Caco-2 (cell line): ENCODE results near the gene CFAP45. TPM values are rescaled to one million over a fixed set of nuclear protein-coding genes. Genes with fewer than 3 reads are reported as not detected.

Source experiments
- BruUV-seq: library from RNA; stranded (reverse); fragments of 400-500 nt; replicated peaks from 2 replicates; lab custom pipeline; 2021; lab: Mats Ljungman, UMichigan
- CTCF ChIA-PET: fragments of 300-600 bp; sonication (Branson Sonifier 250); formaldehyde crosslinking; loops from one replicate; lab custom pipeline; 2022; ENCODE audit warnings: antibody characterized with exemption; lab: Charles Lee
- POLR2A ChIA-PET: fragments of 300-600 bp; sonication (Branson Sonifier 250); formaldehyde crosslinking; loops from one replicate; lab custom pipeline; 2022; ENCODE audit warnings: antibody characterized with exemption; lab: Charles Lee
- DNase-seq, 2 experiments: peaks; one replicate each; pipeline versions ENCODE4 v3.0.0 to v3.0.0-alpha.2; 2020 to 2022
- H3K27me3 ChIP-seq: replicated peaks from 2 replicates; pipeline ENCODE4 v1.6.0; 2011; ENCODE audit warnings: low read length; ENCODE audit not compliant: control insufficient read depth, insufficient read depth
- H3K36me3 ChIP-seq: 2 replicates; pipeline ENCODE4 v1.5.1; 2011; ENCODE audit warnings: low read length; ENCODE audit not compliant: control insufficient read depth, insufficient read depth
- H3K4me1 ChIP-seq: fragments of 250-450 bp; sonication (Bioruptor Pico); 2 replicates; pipeline ENCODE4 v1.5.1; 2020; ENCODE audit warnings: mild to moderate bottlenecking
- H3K4me3 ChIP-seq: 2 replicates; pipeline ENCODE4 v1.5.1; 2011; ENCODE audit warnings: low read depth, mild to moderate bottlenecking, control low read depth, low read length
- H3K9me3 ChIP-seq: fragments of 250-450 bp; sonication (Bioruptor Pico); 2 replicates; pipeline ENCODE4 v1.5.1; 2020; ENCODE audit warnings: mild to moderate bottlenecking, moderate library complexity
- H3K27ac Mint-ChIP-seq: one replicate; pipeline ENCODE4 v1.8.0; 2022; ENCODE audit warnings: mixed read lengths; ENCODE audit not compliant: unreplicated experiment
- H3K27me3 Mint-ChIP-seq: one replicate; pipeline ENCODE4 v1.8.0; 2022; ENCODE audit warnings: mixed read lengths; ENCODE audit not compliant: insufficient read depth, unreplicated experiment
- H3K36me3 Mint-ChIP-seq: one replicate; pipeline ENCODE4 v1.8.0; 2022; ENCODE audit warnings: mild to moderate bottlenecking, mixed read lengths; ENCODE audit not compliant: insufficient read depth, unreplicated experiment
- H3K4me1 Mint-ChIP-seq: one replicate; pipeline ENCODE4 v1.8.0; 2022; ENCODE audit warnings: low read depth, mixed read lengths; ENCODE audit not compliant: unreplicated experiment
- H3K4me3 Mint-ChIP-seq: one replicate; pipeline ENCODE4 v1.8.0; 2022; ENCODE audit warnings: mild to moderate bottlenecking, moderate library complexity, mixed read lengths; ENCODE audit not compliant: unreplicated experiment
- H3K9me3 Mint-ChIP-seq: one replicate; pipeline ENCODE4 v1.8.0; 2022; ENCODE audit warnings: mixed read lengths; ENCODE audit not compliant: unreplicated experiment
- CTCF ChIP-seq, 2 experiments: fragments of 200-600 bp in 1 of 2; IDR thresholded peaks; 1 replicate in 1 of 2; 2 replicates in 1 of 2; pipeline versions ENCODE4 v1.5.1 to v1.8.0; 2011 to 2022; ENCODE audit warnings: antibody characterized with exemption in 1 of 2, control low read depth in 1 of 2, inconsistent platforms in 1 of 2, low read depth in 1 of 2, low read length in 1 of 2, mild to moderate bottlenecking in 1 of 2, moderate library complexity in 1 of 2; ENCODE audit not compliant: insufficient read depth in 1 of 2, severe bottlenecking in 1 of 2, unreplicated experiment in 1 of 2
- intact Hi-C: fragments of 100-400 bp; cut with micrococcal nuclease; formaldehyde crosslinking; loops from one replicate; pipeline ENCODE4 v1.10.0; 2022; ENCODE audit not compliant: unreplicated experiment
- total RNA-seq: library from RNA; stranded (reverse); gene quantifications from 2 replicates; pipeline ENCODE4 v1.2.3, GENCODE V29; 2022

The CFAP45 gene
- total RNA-seq, 1 experiment from 2014 or later = 1.1 TPM

GRCh38 chr1:159879977-159880376, 20.0 kb downstream of the CFAP45 start:
- CTCF ChIA-PET = no interaction called here
- BruUV-seq = no TSS peak
- POLR2A ChIA-PET = no interaction called here
- Mint-ChIP-seq H3K9me3 (no peaks in the 10 kb centered on the region), H3K27ac (no peak overlapping the region), H3K4me1 (no peaks in the 10 kb centered on the region), H3K36me3 (no peaks in the 10 kb centered on the region), H3K4me3 (no peak overlapping the region), H3K27me3 (no peaks in the 10 kb centered on the region)
- no peak overlapping the region for H3K4me3 ChIP-seq
- DNase-seq = no peak
- TF ChIP-seq CTCF (IDR thresholded peaks at IDR 0.05; ENCODE audit: insufficient read depth in 1 of 2, low read depth in 1 of 2, low read length in 1 of 2, severe bottlenecking in 1 of 2, unreplicated experiment in 1 of 2) = no peak
- H3K27me3 ChIP-seq = no peaks in the 10 kb centered on the region
- intact Hi-C loops = no loop called here
- no peaks in the 10 kb centered on the region for H3K36me3 ChIP-seq
- no peaks in the 10 kb centered on the region for H3K9me3 ChIP-seq
- no peaks in the 10 kb centered on the region for H3K4me1 ChIP-seq

- no peaks in the 10 kb centered on the region for H3K4me1 Mint-ChIP-seq
- H3K27me3 Mint-ChIP-seq = no peaks in the 10 kb centered on the region
- intact Hi-C loops = no loop called here
- POLR2A ChIA-PET = no interaction called here
- no peaks in the 10 kb centered on the region for H3K9me3 Mint-ChIP-seq
- BruUV-seq = no TSS peak
- Histone ChIP-seq H3K4me1 (no peaks in the 10 kb centered on the region), H3K9me3 (no peaks in the 10 kb centered on the region), H3K4me3 (no peak overlapping the region), H3K36me3 (no peaks in the 10 kb centered on the region), H3K27me3 (no peaks in the 10 kb centered on the region)
- H3K27ac Mint-ChIP-seq = no peak overlapping the region
- no peak overlapping the region for H3K4me3 Mint-ChIP-seq
- CTCF ChIA-PET = interaction anchor here (0.6 kb wide), 1 partner anchor 67 kb away, joined by 3 read pairs; no protein-coding TSS in a partner anchor
- no peaks in the 10 kb centered on the region for H3K36me3 Mint-ChIP-seq
- DNase-seq = no peak
- no peak for TF ChIP-seq CTCF (IDR thresholded peaks at IDR 0.05; ENCODE audit: insufficient read depth in 1 of 2, low read depth in 1 of 2, low read length in 1 of 2, severe bottlenecking in 1 of 2, unreplicated experiment in 1 of 2)
Measured at GRCh38 chr1:159879136-159879535, 20.8 kb downstream of the CFAP45 start.

DNA sequence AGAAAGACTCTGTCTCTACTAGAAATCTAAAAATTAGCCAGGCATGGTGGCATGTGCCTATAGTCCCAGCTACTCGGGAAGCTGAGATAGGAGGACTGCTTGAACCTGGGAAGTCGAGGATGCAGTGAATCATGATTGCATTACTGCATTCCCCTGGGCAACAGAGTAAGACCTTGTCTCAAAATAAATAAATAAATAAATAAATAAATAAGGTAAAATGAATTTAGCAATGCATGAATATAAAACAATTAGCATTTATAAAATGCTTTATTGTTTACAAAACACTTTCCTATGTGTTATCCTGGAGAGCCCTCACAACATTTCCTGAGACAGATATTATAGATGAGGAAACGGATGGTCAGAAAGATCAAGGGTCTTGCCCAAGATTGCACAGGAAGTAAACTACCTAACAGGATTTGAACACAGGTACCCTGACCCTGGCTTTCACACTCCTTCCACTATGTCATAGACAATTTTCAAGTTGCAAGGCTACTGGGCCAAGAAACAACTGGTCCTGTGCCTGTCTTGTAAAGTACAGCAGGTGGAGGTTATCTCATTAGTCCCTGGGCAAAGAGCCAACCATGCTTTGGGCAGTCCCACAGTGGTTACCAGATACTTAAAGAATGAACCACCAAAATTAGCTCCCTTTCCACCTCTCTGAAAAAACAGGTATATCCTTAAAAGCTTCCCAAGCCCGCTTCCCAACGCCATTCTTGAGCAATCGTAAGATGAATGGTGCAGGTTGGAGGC, 22.1 kb downstream of the CFAP45 start:
- no TSS peak for BruUV-seq
- Mint-ChIP-seq H3K4me3 (no peak overlapping the region), H3K27ac (no peak overlapping the region), H3K9me3 (no peaks in the 10 kb centered on the region), H3K27me3 (no peaks in the 10 kb centered on the region), H3K36me3 (no peaks in the 10 kb centered on the region), H3K4me1 (no peaks in the 10 kb centered on the region)
- POLR2A ChIA-PET = no interaction called here
- H3K9me3 ChIP-seq = no peaks in the 10 kb centered on the region
- H3K4me3 ChIP-seq = no peak overlapping the region
- H3K36me3 ChIP-seq = no peaks in the 10 kb centered on the region
- H3K4me1 ChIP-seq = no peaks in the 10 kb centered on the region
- DNase-seq = no peak
- H3K27me3 ChIP-seq = no peaks in the 10 kb centered on the region
- TF ChIP-seq CTCF (IDR thresholded peaks at IDR 0.05; ENCODE audit: insufficient read depth in 1 of 2, low read depth in 1 of 2, low read length in 1 of 2, severe bottlenecking in 1 of 2, unreplicated experiment in 1 of 2) = no peak
- CTCF ChIA-PET = no interaction called here
- intact Hi-C loops = no loop called here
